Kidney epithelial cell (primary cell): Measurements from ENCODE around the gene SLC5A4. TPM values are rescaled to one million over a fixed set of nuclear protein-coding genes. Genes with fewer than 3 reads are reported as not detected.
"Not testable (repeated sequence)": the region's sequence is repeated elsewhere in the genome, so short reads cannot be mapped to it uniquely, and the experiment has no call there.

Source experiments
- DNase-seq: peaks from one replicate; pipeline ENCODE4 v3.0.0-alpha.2; 2010; ENCODE audit warnings: low read depth
- H3K27me3 ChIP-seq: 2 replicates; pipeline ENCODE4 v1.6.0; 2011; ENCODE audit warnings: low read length; ENCODE audit not compliant: control insufficient read depth, insufficient read depth
- H3K36me3 ChIP-seq: 2 replicates; pipeline ENCODE4 v1.5.1; 2011; ENCODE audit warnings: low read length; ENCODE audit not compliant: control insufficient read depth, insufficient read depth
- H3K4me3 ChIP-seq: 2 replicates; pipeline ENCODE4 v1.5.1; 2011; ENCODE audit warnings: low read depth, mild to moderate bottlenecking, control low read depth, low read length
- CTCF ChIP-seq: IDR thresholded peaks from 2 replicates; pipeline ENCODE4 v1.5.1; 2011; ENCODE audit warnings: mild to moderate bottlenecking, moderate library complexity, low read length, control low read depth, inconsistent platforms; ENCODE audit not compliant: insufficient read depth, poor library complexity, severe bottlenecking
- total RNA-seq: library from RNA; depleted of rRNA; stranded (reverse); fragments of >200 nt; gene quantifications from 2 replicates; pipeline ENCODE4 v1.2.3, GENCODE V29; 2015

SLC5A4 gene
- total RNA-seq, 1 donor from 2014 or later: 0.79 TPM

- peaks cover 29% of the 10 kb centered on the region for H3K27me3 ChIP-seq
Measured at GRCh38 chr22:32200752-32201151, 54.4 kb downstream of the SLC5A4 start.

GRCh38 chr22:32199961-32200360 is 55.2 kb downstream of the SLC5A4 start:
- DNase-seq: no peak
- no peak for TF ChIP-seq CTCF
- Histone ChIP-seq H3K4me3 (no peak overlapping the region), H3K36me3 (no peaks in the 10 kb centered on the region), H3K27me3 (peaks cover 29% of the 10 kb centered on the region)

More at GRCh38 chr22:32200752-32201151, 54.4 kb downstream of the SLC5A4 start:
- no peak for DNase-seq
- Histone ChIP-seq H3K4me3 (no peak overlapping the region), H3K36me3 (no peaks in the 10 kb centered on the region)
- TF ChIP-seq CTCF: no peak

- Histone ChIP-seq H3K36me3 (no peaks in the 10 kb centered on the region), H3K4me3 (no peak overlapping the region), H3K27me3 (peaks cover 25% of the 10 kb centered on the region)
- TF ChIP-seq CTCF: no peak
- no peak for DNase-seq
Measured at GRCh38 chr22:32199341-32199740, 55.8 kb downstream of the SLC5A4 start.

- not testable (repeated sequence) for H3K36me3 ChIP-seq, DNase-seq, H3K27me3 ChIP-seq, H3K4me3 ChIP-seq
Measured at GRCh38 chr22:32197553-32198226, 57.5 kb downstream of the SLC5A4 start.

- H3K4me3 ChIP-seq, H3K27me3 ChIP-seq, H3K36me3 ChIP-seq, DNase-seq: not testable (repeated sequence)
Measured at GRCh38 chr22:32195900-32196299, 59.2 kb downstream of the SLC5A4 start.

- H3K36me3 ChIP-seq, H3K27me3 ChIP-seq: not testable (repeated sequence)
Measured at GRCh38 chr22:32193346-32193745, 61.8 kb downstream of the SLC5A4 start.

GRCh38 chr22:32191021-32191420 is 64.1 kb downstream of the SLC5A4 start:
- H3K36me3 ChIP-seq, H3K27me3 ChIP-seq, DNase-seq, H3K4me3 ChIP-seq: not testable (repeated sequence)

More at GRCh38 chr22:32193346-32193745, 61.8 kb downstream of the SLC5A4 start:
- not testable (repeated sequence) for H3K4me3 ChIP-seq, DNase-seq

GRCh38 chr22:32185821-32186220 is 69.3 kb downstream of the SLC5A4 start:
- Histone ChIP-seq H3K36me3 (no peaks in the 10 kb centered on the region), H3K4me3 (no peak overlapping the region), H3K27me3 (no peaks in the 10 kb centered on the region)
- no peak for TF ChIP-seq CTCF
- DNase-seq: no peak
